Peyer's patch (tissue), 4 donors: ENCODE measurements around the gene KCNAB1.

Experiments used
- POLR2A ChIP-seq, 2 donors: fragments of 450-650 bp; IDR thresholded peaks; one replicate each; pipeline ENCODE4 v1.5.1; 2017; ENCODE audit warnings: antibody characterized with exemption in 2 of 2, mild to moderate bottlenecking in 2 of 2, moderate library complexity in 2 of 2
- TF ChIP-seq, protein P1 (sequence below), 6 experiments: fragments of 450-650 bp in 4 of 6; fragments of 200-600 bp in 2 of 6; sonication (generic) in 1 of 6; IDR thresholded peaks; one replicate each; pipeline ENCODE4 v1.5.1; 2017 to 2019; ENCODE audit warnings: antibody characterized with exemption in 6 of 6, mild to moderate bottlenecking in 3 of 6, moderate library complexity in 1 of 6

DNA sequence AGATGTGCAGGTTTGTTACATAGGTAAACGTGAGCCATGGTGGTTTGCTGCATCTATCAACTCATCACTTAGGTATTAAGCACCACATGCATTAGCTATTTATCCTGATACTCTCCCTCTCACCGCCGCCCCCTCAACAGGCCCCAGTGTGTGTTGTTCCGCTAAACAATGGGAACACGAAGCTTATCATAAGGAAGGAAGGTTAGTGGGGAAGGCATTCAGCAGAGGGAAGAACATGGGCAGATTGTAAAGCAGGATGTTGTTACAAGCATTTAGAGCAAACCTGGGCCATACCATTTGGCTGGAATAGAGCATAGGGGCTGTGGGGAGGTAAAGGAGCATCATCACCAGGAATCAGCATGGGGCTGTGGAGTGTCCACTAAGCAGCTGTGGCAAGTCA lies 322.7 kb downstream of the KCNAB1 start:
- TF ChIP-seq, protein P1, sequence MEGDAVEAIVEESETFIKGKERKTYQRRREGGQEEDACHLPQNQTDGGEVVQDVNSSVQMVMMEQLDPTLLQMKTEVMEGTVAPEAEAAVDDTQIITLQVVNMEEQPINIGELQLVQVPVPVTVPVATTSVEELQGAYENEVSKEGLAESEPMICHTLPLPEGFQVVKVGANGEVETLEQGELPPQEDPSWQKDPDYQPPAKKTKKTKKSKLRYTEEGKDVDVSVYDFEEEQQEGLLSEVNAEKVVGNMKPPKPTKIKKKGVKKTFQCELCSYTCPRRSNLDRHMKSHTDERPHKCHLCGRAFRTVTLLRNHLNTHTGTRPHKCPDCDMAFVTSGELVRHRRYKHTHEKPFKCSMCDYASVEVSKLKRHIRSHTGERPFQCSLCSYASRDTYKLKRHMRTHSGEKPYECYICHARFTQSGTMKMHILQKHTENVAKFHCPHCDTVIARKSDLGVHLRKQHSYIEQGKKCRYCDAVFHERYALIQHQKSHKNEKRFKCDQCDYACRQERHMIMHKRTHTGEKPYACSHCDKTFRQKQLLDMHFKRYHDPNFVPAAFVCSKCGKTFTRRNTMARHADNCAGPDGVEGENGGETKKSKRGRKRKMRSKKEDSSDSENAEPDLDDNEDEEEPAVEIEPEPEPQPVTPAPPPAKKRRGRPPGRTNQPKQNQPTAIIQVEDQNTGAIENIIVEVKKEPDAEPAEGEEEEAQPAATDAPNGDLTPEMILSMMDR (IDR thresholded peaks at IDR 0.05), result no peak
- TF ChIP-seq POLR2A (IDR thresholded peaks at IDR 0.05), result no peak
